Left lung (tissue), 10 donors: ENCODE data around the gene SLC2A14. TPM values are rescaled to one million over a fixed set of nuclear protein-coding genes. Genes with fewer than 3 reads are reported as not detected.
"Not testable (repeated sequence)": the region's sequence is repeated elsewhere in the genome, so short reads cannot be mapped to it uniquely, and the experiment has no call there.

ENCODE experiments used
- ATAC-seq: fragments of 200-7000 bp; cut with Tn5 transposase; one replicate; pipeline ENCODE4 v1.9.1; 2020; ENCODE audit warnings: moderate library complexity
- DNase-seq, 4 donors: peaks; one replicate each; pipeline ENCODE4 v3.0.0-alpha.2; 2013 to 2020
- H3K27ac ChIP-seq, 2 donors: fragments of 200-600 bp; sonication (generic) in 1 of 2; one replicate each; pipeline versions ENCODE4 v1.5.0 to v1.8.0; 2020 to 2021
- H3K27me3 ChIP-seq, 2 donors: fragments of 200-600 bp; sonication (generic) in 1 of 2; one replicate each; pipeline versions ENCODE4 v1.5.0 to v1.8.0; 2020 to 2021
- H3K36me3 ChIP-seq, 2 donors: fragments of 200-600 bp; sonication (generic) in 1 of 2; one replicate each; pipeline versions ENCODE4 v1.5.0 to v1.8.0; 2020 to 2021
- H3K4me1 ChIP-seq, 2 donors: fragments of 200-600 bp; one replicate each; pipeline ENCODE4 v1.8.0; 2021
- H3K4me3 ChIP-seq, 2 donors: fragments of 200-600 bp; sonication (generic) in 1 of 2; one replicate each; pipeline versions ENCODE4 v1.5.0 to v1.8.0; 2020 to 2021; ENCODE audit warnings: mild to moderate bottlenecking in 1 of 2
- H3K9me3 ChIP-seq, 2 donors: fragments of 200-600 bp; sonication (generic) in 1 of 2; one replicate each; pipeline versions ENCODE4 v1.5.0 to v1.8.0; 2020 to 2021
- intact Hi-C, 2 donors: fragments of 100-400 bp; cut with DNase I; formaldehyde crosslinking; loops; one replicate each; pipeline versions ENCODE4 v1.11.2 to v1.14.2; 2022
- polyA plus RNA-seq, 6 donors: library from polyadenylated mRNA; unstranded; fragments of 120-200 nt; gene quantifications; one replicate each; pipeline ENCODE4 v1.2.1, GENCODE V29; 2013; ENCODE audit not compliant: insufficient read length in 6 of 6
- total RNA-seq, 2 donors: library from RNA; stranded (reverse); fragmentation: NEBNext Ultra II Directional; extraction: Animal tissue kit (Norgen Biotek cat#: 25700); gene quantifications; one replicate each; pipeline ENCODE4 v1.2.1, GENCODE V29; 2021
- TF ChIP-seq, protein P1 (sequence below), 2 donors: fragments of 200-600 bp; sonication (generic) in 1 of 2; IDR thresholded peaks; one replicate each; pipeline versions ENCODE4 v1.5.0 to v1.8.0; 2021; ENCODE audit warnings: antibody characterized with exemption in 2 of 2
- donor health status: DM: no; HTN: yes; CAD: no.
- donor health status: DM: no; HTN: no; CAD: no.

Gene SLC2A14
- total and polyA plus RNA-seq, 8 donors = 0.10 to 2.5 (median 0.73) TPM

- H3K36me3 ChIP-seq = no peaks in the 10 kb centered on the region
- peaks cover 0 to 8% of the 10 kb centered on the region in 2 donors for H3K4me1 ChIP-seq
- intact Hi-C loops = no loop called here
- DNase-seq (peak in 2 of 4 donors; percentile 56 to 89), ATAC-seq (no peak)
- peak overlapping the region in 1 of 2 donors; percentile 74 for H3K27ac ChIP-seq
- no peak overlapping the region for H3K4me3 ChIP-seq
- TF ChIP-seq, protein P1, sequence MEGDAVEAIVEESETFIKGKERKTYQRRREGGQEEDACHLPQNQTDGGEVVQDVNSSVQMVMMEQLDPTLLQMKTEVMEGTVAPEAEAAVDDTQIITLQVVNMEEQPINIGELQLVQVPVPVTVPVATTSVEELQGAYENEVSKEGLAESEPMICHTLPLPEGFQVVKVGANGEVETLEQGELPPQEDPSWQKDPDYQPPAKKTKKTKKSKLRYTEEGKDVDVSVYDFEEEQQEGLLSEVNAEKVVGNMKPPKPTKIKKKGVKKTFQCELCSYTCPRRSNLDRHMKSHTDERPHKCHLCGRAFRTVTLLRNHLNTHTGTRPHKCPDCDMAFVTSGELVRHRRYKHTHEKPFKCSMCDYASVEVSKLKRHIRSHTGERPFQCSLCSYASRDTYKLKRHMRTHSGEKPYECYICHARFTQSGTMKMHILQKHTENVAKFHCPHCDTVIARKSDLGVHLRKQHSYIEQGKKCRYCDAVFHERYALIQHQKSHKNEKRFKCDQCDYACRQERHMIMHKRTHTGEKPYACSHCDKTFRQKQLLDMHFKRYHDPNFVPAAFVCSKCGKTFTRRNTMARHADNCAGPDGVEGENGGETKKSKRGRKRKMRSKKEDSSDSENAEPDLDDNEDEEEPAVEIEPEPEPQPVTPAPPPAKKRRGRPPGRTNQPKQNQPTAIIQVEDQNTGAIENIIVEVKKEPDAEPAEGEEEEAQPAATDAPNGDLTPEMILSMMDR (IDR thresholded peaks at IDR 0.05) = no peak
- H3K9me3 ChIP-seq = no peaks in the 10 kb centered on the region
- no peaks in the 10 kb centered on the region for H3K27me3 ChIP-seq
Measured at GRCh38 chr12:7837366-7837765, 35.3 kb downstream of the SLC2A14 start.

DNA sequence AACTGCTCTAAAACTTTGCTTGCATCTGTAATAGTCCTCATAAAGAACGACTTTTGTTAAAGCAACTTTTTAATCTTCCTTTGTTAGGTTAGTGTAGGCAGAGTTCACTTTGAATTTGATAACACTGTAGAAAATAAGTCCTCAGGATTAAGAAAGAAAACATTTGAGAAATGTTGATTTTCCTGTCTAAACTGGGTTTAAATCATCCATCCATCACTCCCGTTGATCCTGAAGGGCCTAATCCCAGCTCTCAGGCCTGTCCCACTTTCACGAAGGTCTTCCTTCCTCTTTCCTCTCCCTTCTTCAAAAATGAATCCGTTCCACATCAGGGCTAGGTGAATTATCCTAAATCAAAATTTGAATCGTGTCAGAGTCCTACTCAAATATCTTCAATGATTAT lies 36.9 kb downstream of the SLC2A14 start:
- H3K27ac ChIP-seq = peak overlapping the region in 1 of 2 donors; percentile 61
- H3K9me3 ChIP-seq = no peaks in the 10 kb centered on the region
- DNase-seq (no peak), ATAC-seq (no peak)
- H3K4me3 ChIP-seq = no peak overlapping the region
- intact Hi-C loops = no loop called here
- TF ChIP-seq, protein P1 (IDR thresholded peaks at IDR 0.05) = no peak
- H3K36me3 ChIP-seq = no peaks in the 10 kb centered on the region
- no peaks in the 10 kb centered on the region for H3K27me3 ChIP-seq
- H3K4me1 ChIP-seq = peaks cover 0 to 8% of the 10 kb centered on the region in 2 donors

- no peak for ATAC-seq
- intact Hi-C loops = no loop called here
- TF ChIP-seq, protein P1 (IDR thresholded peaks at IDR 0.05) = no peak
- Histone ChIP-seq H3K4me3 (no peak overlapping the region), H3K4me1 (peaks cover 0 to 8% of the 10 kb centered on the region in 2 donors), H3K9me3 (no peaks in the 10 kb centered on the region), H3K27ac (peak overlapping the region in 1 of 2 donors; percentile 59), H3K36me3 (no peaks in the 10 kb centered on the region), H3K27me3 (no peaks in the 10 kb centered on the region)
- DNase-seq = peak in 1 of 4 donors; percentile 76
Measured at GRCh38 chr12:7835116-7835515, 37.6 kb downstream of the SLC2A14 start.

- no peaks in the 10 kb centered on the region for H3K36me3 ChIP-seq
- no peak for DNase-seq
- H3K27me3 ChIP-seq = no peaks in the 10 kb centered on the region
- H3K4me1 ChIP-seq = peaks cover 0 to 8% of the 10 kb centered on the region in 2 donors
- no peak overlapping the region for H3K4me3 ChIP-seq
- TF ChIP-seq, protein P1 (IDR thresholded peaks at IDR 0.05) = no peak
- no peaks in the 10 kb centered on the region for H3K9me3 ChIP-seq
- ATAC-seq = no peak
- H3K27ac ChIP-seq = peak overlapping the region in 1 of 2 donors; percentile 59
- intact Hi-C loops = no loop called here
Measured at GRCh38 chr12:7834701-7835100, 38.0 kb downstream of the SLC2A14 start.

DNA sequence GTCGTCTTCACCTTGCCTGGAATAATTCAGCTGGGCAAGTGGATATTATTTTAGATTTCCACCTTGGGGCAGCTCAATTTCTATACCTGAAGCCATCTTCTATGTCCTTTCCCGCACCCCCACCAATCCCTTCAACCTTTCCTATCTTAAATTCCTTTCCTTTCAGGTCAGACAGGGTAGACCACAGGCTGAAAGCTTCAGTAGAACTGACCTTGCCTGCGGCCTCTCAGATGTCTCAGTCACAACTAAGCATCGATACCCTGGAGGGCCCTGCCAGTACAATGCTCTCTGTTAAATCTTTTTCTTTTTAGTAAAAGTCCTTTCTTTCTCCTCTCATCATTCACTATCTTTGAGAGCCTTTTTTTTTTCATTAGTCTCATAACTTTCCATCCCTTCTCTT lies 38.9 kb downstream of the SLC2A14 start:
- no peaks in the 10 kb centered on the region for H3K9me3 ChIP-seq
- peaks cover 0 to 8% of the 10 kb centered on the region in 2 donors for H3K4me1 ChIP-seq
- no peaks in the 10 kb centered on the region for H3K36me3 ChIP-seq
- intact Hi-C loops = no loop called here
- DNase-seq (no peak), ATAC-seq (no peak)
- no peak overlapping the region for H3K27ac ChIP-seq
- no peaks in the 10 kb centered on the region for H3K27me3 ChIP-seq
- TF ChIP-seq, protein P1 (IDR thresholded peaks at IDR 0.05) = no peak
- H3K4me3 ChIP-seq = no peak overlapping the region

- H3K4me3 ChIP-seq, H3K27ac ChIP-seq, ATAC-seq, H3K4me1 ChIP-seq, H3K36me3 ChIP-seq, H3K27me3 ChIP-seq, intact Hi-C loops, H3K9me3 ChIP-seq, DNase-seq: not testable (repeated sequence)
Measured at GRCh38 chr12:7833201-7833600, 39.5 kb downstream of the SLC2A14 start.
